Naive thymus-derived CD4-positive, alpha-beta T cell (primary cell): ENCODE measurements around the gene SH3TC1. TPM values are rescaled to one million over a fixed set of nuclear protein-coding genes. Genes with fewer than 3 reads are reported as not detected.
A peak's percentile ranks its signal among the peaks of the same experiment; 100 is the strongest.

Source experiments
- ATAC-seq: fragments of 150-1000 bp; cut with Tn5 transposase; 2 replicates; pipeline ENCODE4 v1.10.0; 2021; ENCODE audit warnings: mild to moderate bottlenecking, moderate library complexity
- CTCF ChIA-PET: fragments of 350-600 bp; sonication (Branson Sonifier 250); formaldehyde crosslinking; loops from one replicate; lab custom pipeline; 2021; ENCODE audit warnings: antibody characterized with exemption; lab: Charles Lee
- POLR2A ChIA-PET: fragments of 350-600 bp; sonication (Branson Sonifier 250); formaldehyde crosslinking; loops from one replicate; lab custom pipeline; 2021; ENCODE audit warnings: antibody characterized with exemption, inconsistent platforms; lab: Charles Lee
- DNase-seq, 9 donors: peaks; one replicate each; pipeline versions ENCODE4 v3.0.0 to v3.0.0-alpha.2; 2020 to 2022; ENCODE audit warnings: mixed read lengths in 1 of 9
- H3K27ac ChIP-seq: one replicate; pipeline ENCODE4 v1.7.0; 2013; ENCODE audit warnings: mild to moderate bottlenecking, low read depth, low read length, moderate library complexity
- H3K27me3 ChIP-seq, 2 donors: one replicate each; pipeline ENCODE4 v1.7.0; 2013; ENCODE audit warnings: low read length in 2 of 2, mild to moderate bottlenecking in 2 of 2, moderate library complexity in 2 of 2; ENCODE audit not compliant: control insufficient read depth in 2 of 2, insufficient read depth in 2 of 2
- H3K36me3 ChIP-seq, 3 experiments: 1 replicate in 2 of 3; 2 replicates in 1 of 3; pipeline ENCODE4 v1.7.0; 2013; ENCODE audit warnings: low read length in 3 of 3, mild to moderate bottlenecking in 3 of 3, moderate library complexity in 1 of 3; ENCODE audit not compliant: insufficient read depth in 3 of 3, control insufficient read depth in 2 of 3
- H3K4me1 ChIP-seq, 2 donors: one replicate each; pipeline ENCODE4 v1.7.0; 2013; ENCODE audit warnings: low read length in 2 of 2, mild to moderate bottlenecking in 2 of 2, moderate library complexity in 1 of 2; ENCODE audit not compliant: control insufficient read depth in 2 of 2, insufficient read depth in 2 of 2
- H3K4me3 ChIP-seq: 2 replicates; pipeline ENCODE4 v1.7.0; 2013; ENCODE audit warnings: mild to moderate bottlenecking, low read length
- H3K9me3 ChIP-seq, 3 experiments: 1 replicate in 2 of 3; 2 replicates in 1 of 3; pipeline ENCODE4 v1.7.0; 2013; ENCODE audit warnings: low read length in 3 of 3; ENCODE audit not compliant: control insufficient read depth in 2 of 3
- H3K27ac Mint-ChIP-seq, 9 donors: one replicate each; pipeline ENCODE4 v1.8.0; 2020 to 2022; ENCODE audit warnings: mixed read lengths in 9 of 9, mild to moderate bottlenecking in 8 of 9, moderate library complexity in 5 of 9, inconsistent platforms in 2 of 9
- H3K27me3 Mint-ChIP-seq, 5 donors: one replicate each; pipeline ENCODE4 v1.8.0; 2021 to 2022; ENCODE audit warnings: mixed read lengths in 5 of 5, mild to moderate bottlenecking in 1 of 5
- H3K36me3 Mint-ChIP-seq, 5 donors: one replicate each; pipeline ENCODE4 v1.8.0; 2020 to 2022; ENCODE audit warnings: mixed read lengths in 5 of 5, mild to moderate bottlenecking in 3 of 5, inconsistent platforms in 1 of 5
- H3K4me1 Mint-ChIP-seq, 7 donors: one replicate each; pipeline ENCODE4 v1.8.0; 2020 to 2022; ENCODE audit warnings: mixed read lengths in 7 of 7, mild to moderate bottlenecking in 3 of 7, inconsistent platforms in 1 of 7
- H3K4me3 Mint-ChIP-seq, 10 donors: one replicate each; pipeline ENCODE4 v1.8.0; 2020 to 2022; ENCODE audit warnings: mild to moderate bottlenecking in 10 of 10, mixed read lengths in 10 of 10, moderate library complexity in 6 of 10, inconsistent platforms in 2 of 10
- H3K9me3 Mint-ChIP-seq, 11 donors: one replicate each; pipeline ENCODE4 v1.8.0; 2020 to 2022; ENCODE audit warnings: mixed read lengths in 11 of 11, mild to moderate bottlenecking in 4 of 11, inconsistent platforms in 1 of 11, moderate library complexity in 1 of 11
- intact Hi-C, 2 donors: fragments of 100-400 bp; cut with micrococcal nuclease; formaldehyde crosslinking; loops; one replicate each; pipeline ENCODE4 v1.15.1; 2023
- polyA plus RNA-seq, 2 donors: library from polyadenylated mRNA; unstranded; fragments of 300-500 nt; fragmentation: Illumina TruSeq; gene quantifications; one replicate each; pipeline ENCODE4 v1.2.3, GENCODE V29; 2021
- total RNA-seq, 6 experiments: library from RNA in 5 of 6; stranded (reverse) in 5 of 6; gene quantifications; 1 replicate in 5 of 6; 2 replicates in 1 of 6; pipeline ENCODE4 v1.2.3 and lab custom pipeline; 2021 to 2026

The SH3TC1 gene
- total and polyA plus RNA-seq, 7 experiments from 2014 or later: 6.5 to 120 (median 34.9) TPM

DNA sequence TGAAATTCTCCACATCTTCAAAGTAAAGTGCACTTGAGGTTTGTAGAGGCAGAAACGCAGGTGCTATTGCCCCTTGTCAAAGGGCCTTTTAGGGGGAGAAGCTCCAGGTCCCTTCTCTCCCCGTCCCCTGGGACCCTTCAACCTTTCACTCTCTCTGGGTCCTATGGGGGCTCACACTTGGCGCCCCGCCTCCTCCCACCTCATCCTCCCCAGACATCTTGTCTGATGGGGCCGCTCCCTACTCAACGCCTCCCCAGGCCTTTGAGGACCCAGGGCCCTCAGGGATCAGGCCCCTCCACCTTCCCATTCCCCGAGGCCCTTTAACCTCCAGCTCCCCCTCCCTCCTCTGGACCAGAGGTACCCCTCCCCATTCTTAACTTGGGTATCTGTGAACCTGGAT is 69.1 kb downstream of the SH3TC1 start:
- H3K27ac ChIP-seq: no peak overlapping the region
- Mint-ChIP-seq H3K9me3 (peaks cover 0 to 5% (median 0%) of the 10 kb centered on the region in 11 donors), H3K27ac (peak overlapping the region in 1 of 9 donors; percentile 48), H3K27me3 (peaks cover 18 to 36% (median 23%) of the 10 kb centered on the region in 5 donors), H3K4me1 (peaks cover 0 to 8% (median 0%) of the 10 kb centered on the region in 7 donors), H3K4me3 (no peak overlapping the region), H3K36me3 (no peaks in the 10 kb centered on the region)
- POLR2A ChIA-PET: no interaction called here
- DNase-seq (no peak), ATAC-seq (no peak)
- CTCF ChIA-PET: no interaction called here
- H3K4me1 ChIP-seq: no peaks in the 10 kb centered on the region
- H3K4me3 ChIP-seq: no peak overlapping the region
- H3K27me3 ChIP-seq: no peaks in the 10 kb centered on the region
- H3K36me3 ChIP-seq: no peaks in the 10 kb centered on the region
- intact Hi-C loops: no loop called here
- no peaks in the 10 kb centered on the region for H3K9me3 ChIP-seq

DNA sequence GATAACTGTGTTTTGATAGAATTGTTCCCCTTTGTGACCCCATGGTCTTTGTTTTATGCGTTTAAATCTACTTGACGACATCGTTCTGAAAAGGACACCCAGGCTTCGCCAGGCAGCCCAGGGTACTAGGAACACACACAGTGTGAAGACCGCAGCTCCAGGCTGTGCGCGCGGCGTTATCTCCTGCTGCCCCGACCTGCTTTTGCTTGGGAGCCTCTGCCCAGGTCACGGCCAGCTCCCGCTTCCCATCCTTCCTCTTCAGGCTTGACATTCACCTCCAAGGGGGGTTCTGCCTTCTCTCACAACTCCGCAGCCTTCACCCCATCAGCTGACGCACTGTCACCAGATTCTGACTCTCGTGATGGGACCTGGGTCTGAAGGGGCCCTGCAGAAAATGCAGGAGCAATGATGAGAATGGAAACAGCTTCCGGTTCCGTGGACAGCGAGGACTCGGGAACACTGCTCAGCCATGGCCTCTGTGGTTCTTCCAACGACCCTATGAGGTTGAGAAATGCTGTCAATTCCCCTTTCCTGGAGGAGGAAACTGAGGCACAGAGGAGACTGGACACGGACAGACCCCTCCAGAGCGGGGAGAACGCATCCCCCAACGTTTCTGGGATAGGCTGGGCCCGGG is 69.9 kb downstream of the SH3TC1 start:
- H3K9me3 Mint-ChIP-seq: no peaks in the 10 kb centered on the region
- POLR2A ChIA-PET: no interaction called here
- CTCF ChIA-PET: no interaction called here
- ATAC-seq: no peak
- H3K4me1 Mint-ChIP-seq: peaks cover 0 to 7% (median 0%) of the 10 kb centered on the region in 7 donors
- no peak for DNase-seq
- no peaks in the 10 kb centered on the region for H3K27me3 ChIP-seq
- intact Hi-C loops: no loop called here
- H3K4me3 ChIP-seq: no peak overlapping the region
- H3K4me3 Mint-ChIP-seq: no peak overlapping the region
- H3K9me3 ChIP-seq: no peaks in the 10 kb centered on the region
- H3K36me3 Mint-ChIP-seq: no peaks in the 10 kb centered on the region
- H3K27ac Mint-ChIP-seq: no peak overlapping the region
- no peak overlapping the region for H3K27ac ChIP-seq
- H3K36me3 ChIP-seq: no peaks in the 10 kb centered on the region
- H3K27me3 Mint-ChIP-seq: peaks cover 18 to 39% (median 21%) of the 10 kb centered on the region in 5 donors
- H3K4me1 ChIP-seq: no peaks in the 10 kb centered on the region

DNA sequence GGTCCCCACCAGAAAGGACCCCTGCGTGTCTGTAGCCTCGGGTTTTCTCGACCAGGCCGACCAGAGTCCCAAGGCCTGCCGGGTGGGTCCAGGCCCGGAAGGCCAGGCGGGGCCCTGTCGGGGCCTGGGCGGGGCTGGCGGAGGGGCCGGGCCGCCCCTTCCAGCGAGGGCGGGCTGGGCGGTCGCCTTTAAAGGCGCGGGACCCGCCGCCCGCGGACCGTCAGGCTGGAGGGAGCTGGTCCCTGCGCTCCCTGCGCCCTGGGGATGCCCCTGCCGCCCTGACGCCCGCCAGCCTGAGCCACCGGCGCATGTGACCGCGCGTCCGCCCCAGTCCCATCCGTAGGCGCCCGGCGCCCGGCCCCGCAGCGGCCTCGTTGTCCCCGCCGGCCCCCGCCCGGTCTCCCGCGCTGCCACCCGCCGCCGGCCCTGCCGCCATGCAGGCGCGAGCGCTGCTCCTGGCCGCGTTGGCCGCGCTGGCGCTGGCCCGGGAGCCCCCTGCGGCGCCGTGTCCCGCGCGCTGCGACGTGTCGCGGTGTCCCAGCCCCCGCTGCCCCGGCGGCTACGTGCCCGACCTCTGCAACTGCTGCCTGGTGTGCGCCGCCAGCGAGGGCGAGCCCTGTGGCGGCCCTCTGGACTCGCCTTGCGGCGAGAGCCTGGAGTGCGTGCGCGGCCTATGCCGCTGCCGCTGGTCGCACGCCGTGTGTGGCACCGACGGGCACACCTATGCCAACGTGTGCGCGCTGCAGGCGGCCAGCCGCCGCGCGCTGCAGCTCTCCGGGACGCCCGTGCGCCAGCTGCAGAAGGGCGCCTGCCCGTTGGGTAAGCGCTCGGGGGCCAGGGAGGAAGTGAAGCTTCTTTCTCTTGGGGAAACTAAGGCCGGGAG is 70.7 kb downstream of the SH3TC1 start, which contains the start of gene HTRA3:
TSS of gene HTRA3 (plus strand) at position 220 of the 883 bp plus-strand sequence. CDS start at position 435, 215 bp downstream.
- ATAC-seq: peak; percentile 20
- Histone ChIP-seq H3K4me3 (no peak within 1 kb of the TSS), H3K36me3 (no peaks in the 10 kb centered on the region), H3K27me3 (no peaks in the 10 kb centered on the region), H3K4me1 (no peaks in the 10 kb centered on the region), H3K27ac (no peak within 1 kb of the TSS), H3K9me3 (no peaks in the 10 kb centered on the region)
- H3K27me3 Mint-ChIP-seq: peaks cover 18 to 46% (median 21%) of the 10 kb centered on the region in 5 donors
- CTCF ChIA-PET: interaction anchor here (1.0 kb wide), 1 partner anchor 13 kb away, joined by 3 read pairs; no protein-coding TSS in a partner anchor
- H3K4me3 Mint-ChIP-seq: no peak within 1 kb of the TSS
- POLR2A ChIA-PET: no interaction called here
- peaks cover 0 to 7% (median 0%) of the 10 kb centered on the region in 7 donors for H3K4me1 Mint-ChIP-seq
- intact Hi-C loops: no loop called here
- no peaks in the 10 kb centered on the region for H3K36me3 Mint-ChIP-seq
- no peaks in the 10 kb centered on the region for H3K9me3 Mint-ChIP-seq
- no peak for DNase-seq
- H3K27ac Mint-ChIP-seq: peak within 1 kb of the TSS in 1 of 9 donors; percentile 48

DNA sequence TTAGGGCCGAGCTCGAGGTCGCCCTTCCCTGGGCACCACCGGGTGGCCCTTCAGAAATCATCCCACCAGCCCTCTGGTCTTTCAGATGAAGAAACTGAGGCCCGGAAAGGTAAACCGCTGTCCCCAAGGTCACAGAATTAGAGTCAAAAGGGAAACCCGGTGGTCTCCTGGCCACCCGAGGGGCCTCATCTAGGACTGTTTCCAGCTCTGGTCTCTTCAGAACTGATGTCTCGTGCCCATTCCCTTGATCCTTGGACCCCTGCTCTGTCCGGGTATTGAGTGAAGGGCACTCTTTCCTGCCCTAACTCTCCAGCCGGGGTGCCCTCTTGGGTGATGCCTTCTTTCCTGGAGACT is 71.3 kb downstream of the SH3TC1 start:
- Histone ChIP-seq H3K4me3 (no peak overlapping the region), H3K9me3 (no peaks in the 10 kb centered on the region), H3K27me3 (no peaks in the 10 kb centered on the region), H3K4me1 (no peaks in the 10 kb centered on the region), H3K27ac (no peak overlapping the region), H3K36me3 (no peaks in the 10 kb centered on the region)
- no peaks in the 10 kb centered on the region for H3K36me3 Mint-ChIP-seq
- ATAC-seq: no peak
- ChIA-PET CTCF (interaction anchor here (1.0 kb wide), 1 partner anchor 12 kb away, joined by 3 read pairs; no protein-coding TSS in a partner anchor), POLR2A (no interaction called here)
- H3K4me1 Mint-ChIP-seq: peaks cover 0 to 7% (median 0%) of the 10 kb centered on the region in 7 donors
- no peak overlapping the region for H3K27ac Mint-ChIP-seq
- intact Hi-C loops: no loop called here
- DNase-seq: no peak
- peaks cover 18 to 46% (median 21%) of the 10 kb centered on the region in 5 donors for H3K27me3 Mint-ChIP-seq
- no peak overlapping the region for H3K4me3 Mint-ChIP-seq
- no peaks in the 10 kb centered on the region for H3K9me3 Mint-ChIP-seq

DNA sequence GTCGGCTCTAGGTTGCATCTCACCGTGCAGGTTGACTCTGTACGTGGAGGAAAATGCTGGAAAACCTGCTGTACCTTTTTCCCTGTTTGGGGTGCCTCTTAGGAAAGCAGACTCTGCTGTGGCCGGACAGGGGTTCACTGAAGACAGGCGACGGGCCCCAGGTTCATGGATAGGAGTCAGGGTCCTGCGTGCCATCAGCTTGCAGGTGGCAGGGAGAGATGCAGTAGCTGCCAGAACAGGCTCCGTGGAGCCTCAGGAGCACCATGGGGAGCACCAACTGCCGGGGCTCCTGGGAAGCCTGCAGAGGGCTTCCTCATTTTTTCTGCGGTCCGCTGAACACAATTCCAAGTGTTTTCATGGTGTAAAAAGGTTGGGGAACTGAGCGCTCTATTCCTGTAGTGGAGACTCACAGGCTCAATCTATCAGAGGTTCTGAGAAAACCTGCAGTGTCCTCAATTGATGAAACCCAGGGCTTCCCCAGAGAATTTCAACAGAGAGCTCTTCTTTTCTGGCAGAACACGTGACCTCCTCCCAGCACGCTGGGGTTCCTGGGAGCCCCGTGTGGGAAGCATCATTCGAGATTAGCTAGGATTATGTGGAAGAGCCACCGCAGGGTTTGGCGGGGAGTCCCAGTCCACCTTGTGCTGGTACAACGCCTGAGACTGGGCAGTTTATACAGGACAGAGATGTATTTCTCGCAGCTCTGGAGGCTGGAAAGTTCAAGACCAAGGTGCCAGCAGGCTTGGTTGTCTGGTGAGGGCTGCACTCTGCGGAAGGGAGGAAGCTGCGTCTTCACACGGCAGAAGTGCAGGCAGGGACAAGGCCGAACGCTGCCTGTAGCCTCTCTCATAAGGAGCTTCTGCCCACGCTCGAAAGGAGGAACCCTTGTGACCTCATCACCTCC is 72.1 kb downstream of the SH3TC1 start:
- DNase-seq: no peak
- Mint-ChIP-seq H3K4me3 (no peak overlapping the region), H3K4me1 (peaks cover 0 to 7% (median 0%) of the 10 kb centered on the region in 7 donors), H3K36me3 (no peaks in the 10 kb centered on the region), H3K9me3 (peaks cover 0 to 2% (median 0%) of the 10 kb centered on the region in 11 donors), H3K27ac (no peak overlapping the region), H3K27me3 (peaks cover 18 to 49% (median 21%) of the 10 kb centered on the region in 5 donors)
- ChIA-PET POLR2A (no interaction called here), CTCF (no interaction called here)
- ATAC-seq: no peak
- Histone ChIP-seq H3K27me3 (no peaks in the 10 kb centered on the region), H3K36me3 (no peaks in the 10 kb centered on the region), H3K4me3 (no peak overlapping the region), H3K27ac (no peak overlapping the region), H3K4me1 (no peaks in the 10 kb centered on the region), H3K9me3 (no peaks in the 10 kb centered on the region)
- intact Hi-C loops: no loop called here

DNA sequence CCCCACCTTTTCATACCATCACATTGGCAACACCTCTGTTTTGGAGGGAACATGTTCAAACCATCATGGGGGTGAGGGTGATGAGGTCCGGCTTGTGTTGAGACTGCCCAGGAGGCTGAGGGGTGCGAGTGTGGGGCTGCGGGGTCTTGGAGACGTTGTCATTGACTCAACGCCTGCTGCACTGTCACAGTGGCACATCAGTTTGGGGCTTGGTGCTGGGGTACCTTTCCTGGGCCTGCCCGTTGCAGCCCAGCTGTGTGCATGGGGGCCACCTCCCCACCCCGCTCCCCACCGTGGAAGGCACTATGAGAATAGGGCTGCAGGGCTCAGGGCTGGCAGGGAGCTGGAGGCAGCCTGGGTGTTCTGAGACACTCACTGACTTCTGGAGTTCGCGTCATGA is 72.7 kb downstream of the SH3TC1 start:
- peaks cover 0 to 6% (median 0%) of the 10 kb centered on the region in 11 donors for H3K9me3 Mint-ChIP-seq
- H3K27ac Mint-ChIP-seq: no peak overlapping the region
- no peak overlapping the region for H3K4me3 Mint-ChIP-seq
- peaks cover 18 to 52% (median 21%) of the 10 kb centered on the region in 5 donors for H3K27me3 Mint-ChIP-seq
- peaks cover 0 to 7% (median 0%) of the 10 kb centered on the region in 7 donors for H3K4me1 Mint-ChIP-seq
- ATAC-seq (no peak), DNase-seq (no peak)
- Histone ChIP-seq H3K27ac (no peak overlapping the region), H3K36me3 (no peaks in the 10 kb centered on the region), H3K27me3 (no peaks in the 10 kb centered on the region), H3K9me3 (no peaks in the 10 kb centered on the region), H3K4me3 (no peak overlapping the region), H3K4me1 (no peaks in the 10 kb centered on the region)
- no peaks in the 10 kb centered on the region for H3K36me3 Mint-ChIP-seq
- intact Hi-C loops: no loop called here
- ChIA-PET CTCF (interaction anchor here (0.6 kb wide), 1 partner anchor 9 kb away, joined by 3 read pairs; no protein-coding TSS in a partner anchor), POLR2A (no interaction called here)
